ENCODE data around the gene EFCAB11.
"Not testable (repeated sequence)": the region's sequence is repeated elsewhere in the genome, so short reads cannot be mapped to it uniquely, and the experiment has no call there.

Gene EFCAB11

DNA sequence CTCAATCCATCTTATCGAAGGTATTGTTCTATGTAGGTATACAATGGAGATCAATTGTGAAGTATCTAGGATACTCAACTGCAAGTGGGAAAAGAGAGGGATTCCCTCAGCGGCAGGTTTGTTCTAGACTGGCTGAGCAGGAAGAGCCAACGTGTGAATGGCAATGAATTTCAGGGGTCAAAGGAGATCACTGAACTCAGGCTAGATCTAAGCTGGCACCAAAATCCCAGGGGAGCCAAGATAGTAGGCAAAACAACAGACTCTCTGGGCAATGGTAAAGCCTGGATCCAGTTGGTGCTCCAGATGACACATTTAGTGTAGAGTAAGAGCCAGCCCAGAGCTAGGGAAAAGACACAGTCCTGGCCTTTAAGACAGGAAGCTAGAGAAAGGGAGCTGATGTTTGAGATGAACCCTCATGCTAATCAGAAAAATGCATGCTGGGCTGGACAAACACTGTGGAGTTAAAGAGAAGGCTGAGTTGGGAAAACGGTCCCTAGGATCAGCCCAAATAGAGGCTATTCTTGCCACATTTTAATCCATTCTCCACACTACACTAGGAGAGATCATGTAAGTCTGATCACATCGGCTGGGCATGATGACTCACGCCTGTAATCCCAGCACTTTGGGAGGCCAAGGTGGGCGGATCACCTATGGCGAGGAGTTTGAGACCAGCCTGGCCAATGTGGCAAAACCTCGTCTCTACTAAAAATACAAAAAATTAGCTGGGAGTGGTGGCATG lies 45.6 kb downstream of the EFCAB11 start:
- H3K36me3 ChIP-seq (ENCODE audit: insufficient read depth, low read length), result no peaks in the 10 kb centered on the region
- no peak overlapping the region for H3K4me3 ChIP-seq (ENCODE audit: low read depth in 1 of 2, low read length in 2 of 2)
- no peaks in the 10 kb centered on the region for H3K9me3 ChIP-seq (ENCODE audit: low read length)
- no peaks in the 10 kb centered on the region for H3K27me3 ChIP-seq (ENCODE audit: control insufficient read depth in 1 of 2, insufficient read depth in 2 of 2, low read length in 2 of 2)
- no peak overlapping the region for H3K9ac ChIP-seq (ENCODE audit: low read length)
- no peak overlapping the region for H3K27ac ChIP-seq (ENCODE audit: low read depth, low read length)
- H3K4me1 ChIP-seq (ENCODE audit: insufficient read depth, low read length), result peaks cover 29% of the 10 kb centered on the region

DNA sequence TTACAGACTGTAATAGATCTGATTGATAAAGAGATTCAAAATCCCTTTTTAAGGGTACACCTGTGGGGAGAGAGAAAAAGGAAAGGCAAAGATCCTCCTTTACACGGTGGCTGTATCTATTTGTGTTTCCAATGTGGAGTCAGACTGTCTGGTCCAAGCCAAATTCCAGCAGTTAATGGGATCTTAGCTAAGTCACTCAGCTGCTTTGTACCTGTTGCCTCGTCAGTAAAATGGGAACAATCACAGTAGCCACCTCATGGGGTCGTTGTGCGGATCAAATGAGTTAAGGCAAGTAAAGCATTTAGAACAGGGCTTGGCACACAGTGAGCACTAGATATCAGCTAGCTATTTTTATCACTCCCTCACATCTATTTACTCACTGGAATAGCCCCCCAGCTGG lies 46.9 kb downstream of the EFCAB11 start:
- Histone ChIP-seq H3K36me3 (ENCODE audit: insufficient read depth, low read length) (no peaks in the 10 kb centered on the region), H3K4me1 (ENCODE audit: insufficient read depth, low read length) (peaks cover 27% of the 10 kb centered on the region), H3K9ac (ENCODE audit: low read length) (no peak overlapping the region), H3K9me3 (ENCODE audit: low read length) (no peaks in the 10 kb centered on the region), H3K27me3 (ENCODE audit: control insufficient read depth in 1 of 2, insufficient read depth in 2 of 2, low read length in 2 of 2) (no peaks in the 10 kb centered on the region), H3K4me3 (ENCODE audit: low read depth in 1 of 2, low read length in 2 of 2) (no peak overlapping the region), H3K27ac (ENCODE audit: low read depth, low read length) (no peak overlapping the region)

DNA sequence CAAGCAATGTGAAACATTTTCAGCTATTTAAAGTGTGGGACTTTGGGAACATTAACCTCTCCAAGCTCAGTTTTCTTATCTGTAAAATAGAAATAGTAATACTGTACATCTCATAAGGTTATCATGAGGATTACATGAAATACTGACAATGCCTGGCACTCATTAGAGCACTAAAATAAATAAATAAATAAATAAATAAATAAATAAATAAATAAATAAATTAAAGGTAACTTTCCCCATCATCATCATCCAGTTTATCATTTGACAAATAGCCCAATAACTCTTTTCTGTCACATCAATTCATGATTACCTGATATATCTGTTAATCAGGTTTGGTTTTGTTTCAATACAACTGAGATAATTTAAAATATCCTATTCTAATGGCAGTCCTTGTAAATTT lies 48.5 kb downstream of the EFCAB11 start:
- no peak overlapping the region for H3K27ac ChIP-seq (ENCODE audit: low read depth, low read length)
- no peak overlapping the region for H3K4me3 ChIP-seq (ENCODE audit: low read depth in 1 of 2, low read length in 2 of 2)
- no peaks in the 10 kb centered on the region for H3K27me3 ChIP-seq (ENCODE audit: control insufficient read depth in 1 of 2, insufficient read depth in 2 of 2, low read length in 2 of 2)
- H3K9me3 ChIP-seq (ENCODE audit: low read length), result no peaks in the 10 kb centered on the region
- H3K9ac ChIP-seq (ENCODE audit: low read length), result no peak overlapping the region
- no peaks in the 10 kb centered on the region for H3K36me3 ChIP-seq (ENCODE audit: insufficient read depth, low read length)
- H3K4me1 ChIP-seq (ENCODE audit: insufficient read depth, low read length), result peaks cover 10% of the 10 kb centered on the region

DNA sequence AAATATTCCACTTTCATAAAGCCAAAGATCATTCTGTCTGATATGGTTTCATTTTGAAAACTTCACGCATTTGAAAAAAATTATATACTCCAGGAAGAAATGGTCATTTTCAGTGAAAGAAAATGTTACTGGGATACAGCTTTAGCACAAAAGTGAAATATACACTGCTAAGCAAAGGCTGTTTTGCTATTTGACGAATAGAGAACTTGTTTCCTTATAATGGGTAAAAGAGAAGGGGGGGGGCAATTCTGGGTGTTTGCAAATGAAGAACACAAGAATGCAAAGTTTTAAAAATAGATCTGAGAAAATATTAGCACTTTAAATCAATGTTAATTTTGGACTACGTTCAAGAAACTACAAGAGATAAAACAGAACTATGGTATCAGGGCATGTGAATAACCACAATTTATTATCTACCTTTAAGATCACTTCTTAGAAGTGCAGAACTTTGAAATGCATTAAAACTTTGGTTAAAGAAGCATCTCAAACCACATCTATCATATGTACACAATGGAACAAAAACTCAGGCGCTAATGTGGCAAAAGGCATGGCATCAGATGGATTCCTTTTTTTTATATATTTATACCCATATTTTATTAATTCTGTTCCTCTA lies 51.1 kb downstream of the EFCAB11 start:
- Histone ChIP-seq H3K9me3 (ENCODE audit: low read length) (no peaks in the 10 kb centered on the region), H3K27me3 (ENCODE audit: control insufficient read depth in 1 of 2, insufficient read depth in 2 of 2, low read length in 2 of 2) (no peaks in the 10 kb centered on the region), H3K36me3 (ENCODE audit: insufficient read depth, low read length) (no peaks in the 10 kb centered on the region), H3K9ac (ENCODE audit: low read length) (no peak overlapping the region), H3K27ac (ENCODE audit: low read depth, low read length) (no peak overlapping the region), H3K4me3 (ENCODE audit: low read depth in 1 of 2, low read length in 2 of 2) (no peak overlapping the region), H3K4me1 (ENCODE audit: insufficient read depth, low read length) (peaks cover 5% of the 10 kb centered on the region)

DNA sequence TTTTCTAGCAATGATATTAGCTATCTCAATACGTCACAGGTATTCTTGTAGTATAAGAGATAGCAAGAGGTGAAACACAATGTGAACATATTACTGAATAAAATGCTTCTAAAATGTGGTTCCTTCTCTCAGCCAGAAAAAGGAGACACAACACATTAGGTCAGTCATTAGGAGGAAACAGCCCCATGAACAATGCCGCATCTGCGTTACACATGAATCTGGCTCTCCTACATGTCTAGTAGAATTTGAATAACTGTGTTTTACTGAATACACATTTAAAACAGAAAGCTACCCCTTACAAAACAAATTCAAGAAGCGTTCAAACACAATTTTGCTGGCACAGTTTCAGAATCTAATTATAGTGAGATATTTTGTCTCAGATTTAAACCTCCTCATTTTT lies 51.6 kb downstream of the EFCAB11 start:
- H3K27ac ChIP-seq (ENCODE audit: low read depth, low read length), result no peak overlapping the region
- no peaks in the 10 kb centered on the region for H3K27me3 ChIP-seq (ENCODE audit: control insufficient read depth in 1 of 2, insufficient read depth in 2 of 2, low read length in 2 of 2)
- H3K4me3 ChIP-seq (ENCODE audit: low read depth in 1 of 2, low read length in 2 of 2), result no peak overlapping the region
- H3K4me1 ChIP-seq (ENCODE audit: insufficient read depth, low read length), result peaks cover 5% of the 10 kb centered on the region
- H3K36me3 ChIP-seq (ENCODE audit: insufficient read depth, low read length), result no peaks in the 10 kb centered on the region
- H3K9ac ChIP-seq (ENCODE audit: low read length), result no peak overlapping the region
- H3K9me3 ChIP-seq (ENCODE audit: low read length), result no peaks in the 10 kb centered on the region

DNA sequence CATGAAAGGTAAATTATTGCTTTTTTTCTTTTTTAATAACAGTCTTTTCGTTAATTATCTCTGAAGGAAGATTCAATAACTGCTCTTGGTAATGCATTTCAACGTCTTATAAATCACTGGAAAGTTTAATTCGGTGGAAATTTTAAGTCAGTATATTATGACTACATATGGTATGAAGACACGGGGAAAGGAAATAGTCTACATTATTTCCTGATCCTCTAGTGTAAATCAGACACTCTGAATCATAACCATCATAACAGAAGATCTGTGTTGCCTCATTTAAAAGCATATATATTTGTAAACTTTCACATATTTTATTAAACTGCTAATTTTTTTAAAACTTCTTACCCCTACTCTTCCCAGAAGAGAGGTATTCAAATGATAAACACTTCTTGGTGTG lies 53.7 kb downstream of the EFCAB11 start:
- H3K4me1 ChIP-seq (ENCODE audit: insufficient read depth, low read length), result peaks cover 5% of the 10 kb centered on the region
- no peak overlapping the region for H3K4me3 ChIP-seq (ENCODE audit: low read depth in 1 of 2, low read length in 2 of 2)
- no peaks in the 10 kb centered on the region for H3K36me3 ChIP-seq (ENCODE audit: insufficient read depth, low read length)
- no peak overlapping the region for H3K27ac ChIP-seq (ENCODE audit: low read depth, low read length)
- no peaks in the 10 kb centered on the region for H3K9me3 ChIP-seq (ENCODE audit: low read length)
- H3K9ac ChIP-seq (ENCODE audit: low read length), result no peak overlapping the region
- H3K27me3 ChIP-seq (ENCODE audit: control insufficient read depth in 1 of 2, insufficient read depth in 2 of 2, low read length in 2 of 2), result no peaks in the 10 kb centered on the region

DNA sequence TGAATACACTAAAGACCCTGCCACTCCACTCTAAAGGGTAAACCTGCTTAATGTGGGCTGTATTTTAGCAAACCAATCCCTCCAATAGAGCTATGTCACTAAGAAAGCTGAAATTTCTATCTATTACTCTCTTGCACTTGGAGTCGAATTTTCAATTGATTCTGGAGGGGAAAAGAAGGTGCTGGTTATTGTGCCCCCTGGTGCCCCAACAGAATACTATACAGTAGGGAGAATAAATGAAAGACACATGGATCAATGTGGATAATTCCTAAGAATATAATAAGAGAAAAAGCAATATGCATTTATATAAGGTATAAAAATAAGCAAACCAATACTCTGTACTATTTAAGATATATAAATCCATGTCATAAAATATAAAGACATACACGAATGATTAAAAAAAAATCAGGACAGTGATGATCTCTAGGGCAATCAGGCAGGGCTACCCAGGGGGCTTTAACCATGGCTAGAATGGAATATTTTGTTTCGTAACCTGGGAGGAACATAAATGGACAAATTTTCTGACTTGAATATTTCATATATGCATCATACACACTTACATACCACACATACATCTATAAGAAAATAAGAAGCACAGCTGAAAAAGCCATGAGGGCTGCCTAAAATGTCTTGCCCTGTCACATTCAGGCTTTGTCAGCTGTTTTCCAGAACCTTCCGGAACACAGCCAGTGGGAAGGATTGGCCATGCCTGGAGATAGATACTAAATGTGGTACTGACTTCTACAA lies 54.4 kb downstream of the EFCAB11 start:
- H3K4me3 ChIP-seq (ENCODE audit: low read depth in 1 of 2, low read length in 2 of 2), result no peak overlapping the region
- H3K27me3 ChIP-seq (ENCODE audit: control insufficient read depth in 1 of 2, insufficient read depth in 2 of 2, low read length in 2 of 2), result no peaks in the 10 kb centered on the region

DNA sequence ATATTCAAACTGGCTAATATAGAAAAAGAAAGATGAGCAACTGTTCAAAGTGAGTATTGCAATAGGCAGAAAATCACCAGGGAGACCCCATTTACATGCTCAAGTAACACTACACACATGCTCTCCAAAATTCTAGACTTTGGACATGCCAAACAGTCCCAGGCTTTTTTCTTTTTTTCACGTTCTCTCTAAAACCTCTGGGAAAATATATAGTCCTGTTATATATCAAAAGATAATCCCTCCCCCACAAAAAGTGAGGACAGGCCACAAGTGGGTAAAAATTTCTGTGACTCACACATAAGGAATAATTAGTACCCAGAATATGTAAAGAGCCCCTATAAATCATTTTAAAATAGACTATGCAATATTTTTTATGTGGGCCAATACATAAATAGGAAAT lies 55.2 kb downstream of the EFCAB11 start:
- no peaks in the 10 kb centered on the region for H3K27me3 ChIP-seq (ENCODE audit: control insufficient read depth in 1 of 2, insufficient read depth in 2 of 2, low read length in 2 of 2)
- no peaks in the 10 kb centered on the region for H3K9me3 ChIP-seq (ENCODE audit: low read length)
- no peak overlapping the region for H3K27ac ChIP-seq (ENCODE audit: low read depth, low read length)
- peaks cover 5% of the 10 kb centered on the region for H3K4me1 ChIP-seq (ENCODE audit: insufficient read depth, low read length)
- no peaks in the 10 kb centered on the region for H3K36me3 ChIP-seq (ENCODE audit: insufficient read depth, low read length)
- no peak overlapping the region for H3K9ac ChIP-seq (ENCODE audit: low read length)
- no peak overlapping the region for H3K4me3 ChIP-seq (ENCODE audit: low read depth in 1 of 2, low read length in 2 of 2)

More for the DNA sequence above, 54.4 kb downstream of the EFCAB11 start:
- no peaks in the 10 kb centered on the region for H3K9me3 ChIP-seq (ENCODE audit: low read length)
- H3K36me3 ChIP-seq (ENCODE audit: insufficient read depth, low read length), result no peaks in the 10 kb centered on the region
- no peak overlapping the region for H3K9ac ChIP-seq (ENCODE audit: low read length)
- no peak overlapping the region for H3K27ac ChIP-seq (ENCODE audit: low read depth, low read length)
- peaks cover 5% of the 10 kb centered on the region for H3K4me1 ChIP-seq (ENCODE audit: insufficient read depth, low read length)

DNA sequence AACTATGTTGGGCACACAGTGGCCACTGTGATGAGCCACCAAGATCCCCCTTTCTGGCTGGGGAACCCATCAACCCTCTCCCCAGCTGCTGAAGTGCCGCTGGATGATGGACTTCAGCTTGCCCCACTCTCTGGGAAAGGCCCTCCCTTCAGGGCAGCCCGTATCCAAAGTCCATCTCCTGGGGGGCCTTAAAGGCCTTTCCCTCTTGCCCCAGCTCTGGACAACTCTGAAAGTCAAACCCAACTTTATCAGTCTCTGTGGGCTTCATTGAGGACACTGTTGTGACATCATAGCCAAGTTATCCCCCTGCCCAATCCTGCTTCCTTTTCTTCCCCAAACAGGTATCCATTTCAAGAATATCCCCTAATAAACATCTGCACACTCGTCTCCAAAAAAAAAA lies 61.1 kb downstream of the EFCAB11 start:
- H3K27me3 ChIP-seq (ENCODE audit: control insufficient read depth in 1 of 2, insufficient read depth in 2 of 2, low read length in 2 of 2); H3K36me3 ChIP-seq (ENCODE audit: insufficient read depth, low read length); H3K4me3 ChIP-seq (ENCODE audit: low read depth in 1 of 2, low read length in 2 of 2): not testable (repeated sequence)

DNA sequence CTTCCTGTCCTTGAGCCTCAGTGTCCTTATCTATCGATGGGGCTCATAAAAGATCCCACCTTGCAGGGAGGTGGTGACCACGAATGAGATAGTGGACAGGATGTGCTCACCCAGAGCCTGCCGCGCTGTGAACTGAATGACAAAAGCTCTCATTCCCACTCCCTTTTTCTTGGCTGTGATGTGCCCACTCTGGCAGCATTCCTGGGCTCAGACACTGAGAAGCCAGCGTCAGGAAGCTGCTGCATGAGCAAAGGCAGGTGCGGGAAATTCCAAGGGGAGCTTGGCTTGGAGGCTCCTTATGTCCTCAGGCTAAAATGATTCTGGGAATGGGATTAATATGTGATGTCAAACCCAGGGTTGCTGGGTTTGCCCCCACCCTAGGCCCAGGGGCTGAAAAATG lies 61.6 kb downstream of the EFCAB11 start:
- Histone ChIP-seq H3K9ac (ENCODE audit: low read length) (no peak overlapping the region), H3K27ac (ENCODE audit: low read depth, low read length) (no peak overlapping the region), H3K27me3 (ENCODE audit: control insufficient read depth in 1 of 2, insufficient read depth in 2 of 2, low read length in 2 of 2) (no peaks in the 10 kb centered on the region), H3K36me3 (ENCODE audit: insufficient read depth, low read length) (no peaks in the 10 kb centered on the region), H3K4me1 (ENCODE audit: insufficient read depth, low read length) (no peaks in the 10 kb centered on the region), H3K9me3 (ENCODE audit: low read length) (no peaks in the 10 kb centered on the region), H3K4me3 (ENCODE audit: low read depth in 1 of 2, low read length in 2 of 2) (no peak overlapping the region)

More for the DNA sequence above, 61.1 kb downstream of the EFCAB11 start:
- H3K4me1 ChIP-seq (ENCODE audit: insufficient read depth, low read length); H3K27ac ChIP-seq (ENCODE audit: low read depth, low read length); H3K9ac ChIP-seq (ENCODE audit: low read length); H3K9me3 ChIP-seq (ENCODE audit: low read length): not testable (repeated sequence)

DNA sequence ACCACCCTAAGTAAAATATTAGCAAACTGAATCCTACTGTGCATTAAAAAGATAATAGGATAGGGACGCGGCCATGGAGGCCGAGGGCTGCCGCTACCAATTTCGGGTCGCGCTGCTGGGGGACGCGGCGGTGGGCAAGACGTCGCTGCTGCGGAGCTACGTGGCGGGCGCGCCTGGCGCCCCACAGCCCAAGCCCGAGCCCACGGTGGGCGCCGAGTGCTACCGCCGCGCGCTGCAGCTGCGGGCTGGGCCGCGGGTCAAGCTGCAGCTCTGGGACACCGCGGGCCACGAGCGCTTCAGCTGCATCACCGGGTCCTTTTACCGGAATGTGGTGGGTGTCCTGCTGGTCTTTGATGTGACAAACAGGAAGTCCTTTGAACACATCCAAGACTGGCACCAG lies 62.8 kb downstream of the EFCAB11 start:
- H3K4me1 ChIP-seq (ENCODE audit: insufficient read depth, low read length); H3K9me3 ChIP-seq (ENCODE audit: low read length); H3K4me3 ChIP-seq (ENCODE audit: low read depth in 1 of 2, low read length in 2 of 2); H3K27me3 ChIP-seq (ENCODE audit: control insufficient read depth in 1 of 2, insufficient read depth in 2 of 2, low read length in 2 of 2); H3K27ac ChIP-seq (ENCODE audit: low read depth, low read length); H3K36me3 ChIP-seq (ENCODE audit: insufficient read depth, low read length); H3K9ac ChIP-seq (ENCODE audit: low read length): not testable (repeated sequence)
